SIG-M5 (cell line): ENCODE measurements around the gene HYDIN.

ENCODE experiments used
- DNase-seq: peaks from one replicate; lab custom pipeline; 2025; lab: John Stamatoyannopoulos, UW

The HYDIN gene

DNA sequence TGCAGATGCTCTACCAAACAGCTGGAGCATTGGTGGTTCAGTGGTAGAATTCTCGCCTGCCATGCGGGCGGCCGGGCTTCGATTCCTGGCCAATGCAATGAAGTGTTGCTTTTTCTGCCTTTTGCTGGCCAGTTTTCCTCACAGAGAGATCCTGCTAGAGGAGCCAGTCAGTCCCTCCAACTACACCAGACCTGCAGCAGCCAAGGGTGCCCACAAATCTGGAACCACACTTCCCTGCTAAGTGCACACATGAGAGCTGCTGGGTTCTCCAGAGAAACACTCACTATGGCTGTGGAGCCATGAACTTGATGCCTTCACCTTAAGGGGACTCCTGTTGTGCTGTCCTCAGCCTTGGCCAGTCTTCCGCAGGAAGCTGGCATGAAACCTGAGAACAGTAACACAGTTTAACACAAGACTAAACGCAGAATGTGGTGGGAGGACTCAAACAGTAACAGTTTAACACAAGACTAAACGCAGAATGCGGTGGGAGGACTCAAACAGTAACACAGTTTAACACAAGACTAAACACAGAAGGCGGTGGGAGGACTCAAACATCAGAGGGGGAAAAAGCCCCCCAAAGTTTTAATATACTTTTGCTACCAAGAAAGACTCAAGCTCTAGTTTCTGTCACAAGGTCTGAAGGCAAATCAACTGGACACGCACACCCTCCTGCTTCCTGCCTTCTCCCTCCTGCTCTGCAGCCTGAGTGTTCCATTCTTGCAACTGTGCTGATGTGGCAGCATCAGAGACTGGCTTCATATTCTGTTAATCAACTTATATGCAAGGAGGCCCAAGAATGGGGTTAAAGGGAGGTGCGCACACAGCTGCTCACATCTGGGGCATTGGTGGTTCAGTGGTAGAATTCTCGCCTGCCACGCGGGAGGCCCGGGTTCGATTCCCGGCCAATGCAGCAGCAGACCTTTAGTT lies 441.6 kb downstream of the HYDIN start:
- no peak for DNase-seq

DNA sequence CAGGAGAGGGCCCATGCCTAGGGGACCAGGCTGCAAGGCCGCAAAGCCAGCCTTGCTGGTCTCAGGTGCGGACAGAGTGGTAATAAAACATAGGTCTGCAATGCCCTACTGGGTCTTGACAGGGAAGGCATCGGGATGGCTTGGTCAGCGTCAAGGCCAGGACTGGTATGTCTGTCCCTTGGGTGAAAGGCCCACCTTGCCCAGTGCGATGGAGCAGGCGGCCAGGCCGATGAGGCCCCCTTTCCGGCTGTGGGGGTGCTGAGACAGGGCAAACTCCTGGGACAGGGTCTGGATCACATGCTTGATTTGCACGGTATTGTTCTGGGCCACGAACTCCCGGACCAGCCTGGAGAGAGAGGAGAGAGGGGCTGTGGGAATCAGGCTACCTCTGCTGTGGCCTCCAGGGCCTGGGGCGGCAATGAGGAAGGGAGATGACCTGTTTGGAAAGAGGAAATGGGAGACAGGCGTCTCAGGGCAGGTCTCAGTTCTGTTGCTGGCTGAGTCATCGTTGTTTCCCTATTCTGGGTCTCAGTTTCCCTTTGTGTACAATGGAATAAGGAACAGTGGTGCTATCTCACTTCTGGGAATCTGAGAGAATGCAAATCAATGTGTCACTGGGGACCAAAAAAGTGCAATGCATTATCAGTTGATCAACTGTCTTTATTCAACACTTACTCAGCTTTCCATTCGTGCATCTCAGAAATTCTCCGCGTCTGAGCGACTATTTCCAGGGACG lies 444.3 kb downstream of the HYDIN start:
- no peak for DNase-seq

DNA sequence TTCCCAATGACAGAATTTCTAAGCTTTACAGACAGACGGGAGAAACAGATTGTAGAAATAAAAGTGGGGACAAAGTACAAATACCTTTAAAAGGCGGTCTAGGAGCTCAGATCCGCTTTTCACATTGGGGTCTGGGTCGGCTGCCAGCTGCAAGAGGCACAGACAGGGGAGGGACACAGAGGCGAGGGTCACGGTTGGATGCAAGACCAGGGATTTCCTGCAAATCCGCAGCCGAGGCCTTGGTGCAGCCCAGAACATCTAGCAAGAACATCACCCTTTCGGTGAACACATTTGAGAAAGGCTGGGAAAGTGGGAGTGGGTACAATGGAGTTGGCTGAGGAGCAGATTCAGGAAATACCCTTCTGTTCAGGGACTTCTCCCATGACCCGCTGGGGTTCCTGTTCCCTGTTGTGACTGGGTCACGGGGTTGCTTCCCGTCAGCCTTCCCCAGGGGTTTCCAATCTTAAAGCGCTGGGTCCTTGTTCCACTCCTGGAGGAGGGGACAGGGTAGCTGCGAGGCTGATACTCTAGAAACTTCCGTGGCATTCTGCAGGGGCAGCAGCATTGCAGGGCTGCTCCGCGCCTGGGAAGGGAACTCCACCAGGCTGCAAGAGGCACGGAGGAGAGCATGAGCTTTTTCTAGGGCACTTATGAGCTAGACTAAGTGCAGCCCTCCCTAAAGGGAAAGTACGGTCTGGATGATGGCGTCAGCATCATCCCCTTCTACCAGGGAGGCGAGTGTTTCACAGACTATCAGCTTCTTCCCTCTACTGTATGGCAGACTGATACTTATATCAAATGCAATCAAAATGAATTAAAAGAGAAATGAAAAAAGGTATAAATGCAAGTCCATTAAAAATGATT lies 445.6 kb downstream of the HYDIN start:
- no peak for DNase-seq

GRCh38 chr16:70782237-70782636 lies 448.3 kb downstream of the HYDIN start:
- DNase-seq: no peak

GRCh38 chr16:70781800-70782199 lies 448.7 kb downstream of the HYDIN start:
- DNase-seq: no peak

GRCh38 chr16:70780546-70780945 lies 450.0 kb downstream of the HYDIN start:
- no peak for DNase-seq

GRCh38 chr16:70779361-70779760 lies 451.2 kb downstream of the HYDIN start:
- no peak for DNase-seq

DNA sequence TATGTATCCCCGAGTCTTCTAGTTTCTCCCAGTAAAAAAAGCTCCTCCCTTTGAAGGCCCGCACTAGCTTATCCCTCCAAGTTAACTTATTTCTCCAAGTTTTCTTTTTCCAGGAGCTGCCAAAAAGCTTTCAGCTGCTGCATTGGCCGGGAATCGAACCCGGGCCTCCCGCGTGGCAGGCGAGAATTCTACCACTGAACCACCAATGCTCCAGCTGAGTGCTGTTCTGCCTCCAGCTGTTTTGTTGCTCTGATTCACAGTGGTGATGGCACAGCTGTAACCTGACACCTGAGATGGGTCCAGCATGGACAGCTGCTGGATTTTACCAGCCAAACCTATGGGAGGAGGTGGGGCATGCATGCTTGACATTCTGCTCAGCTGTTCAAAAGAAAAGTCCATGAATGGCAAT lies 451.6 kb downstream of the HYDIN start:
- no peak for DNase-seq

DNA sequence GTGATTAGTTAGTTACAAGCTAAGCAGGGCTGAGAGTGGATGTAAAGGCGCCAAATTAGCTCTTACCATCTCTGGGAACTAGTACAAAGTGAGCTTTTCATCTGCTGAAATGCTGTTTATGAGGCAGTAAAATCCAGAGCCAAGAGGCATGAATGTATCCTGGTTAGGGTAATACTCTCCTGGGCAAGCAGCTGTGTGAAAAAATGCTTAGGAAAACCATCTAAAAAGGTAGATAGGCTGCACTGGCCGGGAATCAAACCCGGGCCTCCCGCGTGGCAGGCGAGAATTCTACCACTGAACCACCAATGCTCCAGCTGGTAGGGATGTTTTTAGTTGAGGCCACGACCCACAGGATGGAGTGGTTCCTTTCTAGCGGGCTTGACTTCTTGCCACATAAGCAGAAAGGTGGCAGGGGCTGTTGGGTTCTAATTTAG lies 452.5 kb downstream of the HYDIN start:
- no peak for DNase-seq

GRCh38 chr16:70777496-70777895 lies 453.0 kb downstream of the HYDIN start:
- no peak for DNase-seq

DNA sequence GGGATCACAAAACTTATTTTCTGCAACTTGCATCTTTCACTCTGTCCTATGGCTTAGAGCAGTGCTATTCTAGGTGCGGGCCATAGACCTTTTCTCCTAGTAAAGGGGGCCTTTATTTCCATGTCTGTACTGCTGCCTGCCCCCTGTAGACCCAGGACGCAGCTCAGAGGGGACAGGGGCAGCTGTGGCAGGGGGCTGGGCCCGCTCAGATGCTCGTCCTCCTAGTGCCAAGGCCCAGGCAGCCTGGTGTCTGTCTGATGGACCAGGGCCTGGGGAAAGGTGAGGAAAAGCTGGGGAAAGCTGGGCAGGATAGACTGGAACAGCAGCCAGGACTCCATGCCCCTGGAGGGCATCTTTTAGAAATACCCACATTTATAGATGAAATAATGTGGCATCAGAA lies 455.1 kb downstream of the HYDIN start:
- DNase-seq: no peak

- DNase-seq: no peak
Measured at GRCh38 chr16:70774261-70774660, 456.3 kb downstream of the HYDIN start.

GRCh38 chr16:70772493-70772892 lies 458.0 kb downstream of the HYDIN start:
- no peak for DNase-seq

GRCh38 chr16:70770626-70771552 lies 459.6 kb downstream of the HYDIN start:
- DNase-seq: no peak

- no peak for DNase-seq
Measured at GRCh38 chr16:70770291-70770625, 460.3 kb downstream of the HYDIN start.

DNA sequence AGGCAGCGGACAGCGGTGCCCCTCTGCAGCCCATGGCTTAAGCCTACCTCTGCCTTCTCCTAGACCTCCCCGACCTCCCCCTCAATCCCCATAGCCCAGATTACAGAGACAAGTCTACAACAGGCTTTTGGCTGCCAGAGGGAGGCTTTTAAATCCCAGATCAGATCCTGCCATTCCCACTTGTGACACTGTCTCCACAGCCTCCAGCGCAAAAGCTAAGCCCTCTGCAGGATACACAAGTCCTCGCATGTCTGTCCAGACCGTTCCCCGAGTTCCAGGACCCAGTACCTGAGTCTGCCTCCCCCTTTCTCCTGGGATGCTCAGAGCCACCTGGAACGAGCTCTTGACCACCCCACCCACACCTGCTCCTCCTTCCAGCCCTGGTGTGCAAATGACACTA lies 460.8 kb downstream of the HYDIN start:
- no peak for DNase-seq

DNA sequence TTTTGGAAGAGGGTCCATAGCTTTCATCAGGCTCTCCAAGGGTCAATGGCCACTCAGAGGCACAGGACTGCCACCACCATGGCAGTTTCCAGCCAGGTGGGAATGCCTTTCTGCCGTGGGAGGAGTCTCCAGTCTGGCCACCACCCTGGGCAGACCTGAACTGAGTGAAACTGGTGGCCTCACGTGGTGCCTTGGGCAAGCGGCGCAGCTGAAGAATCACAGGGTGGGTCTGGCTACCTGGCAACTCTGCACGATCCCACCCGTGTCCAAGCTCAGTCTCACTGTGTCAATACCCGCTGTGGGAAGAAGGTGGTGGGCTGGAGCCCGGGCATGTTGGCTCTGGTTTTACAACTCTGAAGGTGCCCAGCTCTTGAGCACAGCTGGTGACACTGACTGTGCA lies 461.4 kb downstream of the HYDIN start:
- no peak for DNase-seq

- no peak for DNase-seq
Measured at GRCh38 chr16:70768203-70768580, 462.3 kb downstream of the HYDIN start.

GRCh38 chr16:70767377-70768202 lies 462.9 kb downstream of the HYDIN start:
- DNase-seq: no peak

GRCh38 chr16:70766658-70767057 lies 463.9 kb downstream of the HYDIN start:
- no peak for DNase-seq
